Stimulated activated CD4-positive, alpha-beta T cell treated with anti-CD3 and anti-CD28 coated beads, Interleukin-12 subunit alpha, Interleukin-12 subunit beta, amount 100 ng/mL, for 48 hours (primary cell): Measurements from ENCODE around the gene CBFA2T2.

ENCODE experiments used
- DNase-seq, 3 donors: peaks; one replicate each; pipeline ENCODE4 v3.0.0-alpha.2; 2020; ENCODE audit warnings: low read depth in 2 of 3, low spot score in 1 of 3

Gene CBFA2T2

DNA sequence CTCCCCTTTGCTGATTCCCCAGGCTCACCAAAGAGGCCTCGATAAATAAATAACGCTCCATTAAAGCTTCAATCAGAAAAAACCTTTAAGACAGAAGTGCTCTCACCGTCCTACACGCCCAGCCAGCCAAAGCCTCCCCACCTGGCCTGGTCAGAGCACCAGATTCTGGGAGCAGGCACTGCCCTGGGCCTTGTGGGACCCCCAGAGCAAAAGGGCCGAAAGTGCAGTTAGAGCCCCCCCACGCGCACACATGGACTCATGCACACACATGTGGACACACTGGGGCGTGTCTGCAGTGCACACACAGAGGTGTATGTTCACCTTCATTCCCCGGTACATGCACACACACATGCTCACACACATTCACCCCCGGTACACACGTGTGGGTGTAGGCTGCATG, 186.2 kb downstream of the CBFA2T2 start:
- DNase-seq = no peak

DNA sequence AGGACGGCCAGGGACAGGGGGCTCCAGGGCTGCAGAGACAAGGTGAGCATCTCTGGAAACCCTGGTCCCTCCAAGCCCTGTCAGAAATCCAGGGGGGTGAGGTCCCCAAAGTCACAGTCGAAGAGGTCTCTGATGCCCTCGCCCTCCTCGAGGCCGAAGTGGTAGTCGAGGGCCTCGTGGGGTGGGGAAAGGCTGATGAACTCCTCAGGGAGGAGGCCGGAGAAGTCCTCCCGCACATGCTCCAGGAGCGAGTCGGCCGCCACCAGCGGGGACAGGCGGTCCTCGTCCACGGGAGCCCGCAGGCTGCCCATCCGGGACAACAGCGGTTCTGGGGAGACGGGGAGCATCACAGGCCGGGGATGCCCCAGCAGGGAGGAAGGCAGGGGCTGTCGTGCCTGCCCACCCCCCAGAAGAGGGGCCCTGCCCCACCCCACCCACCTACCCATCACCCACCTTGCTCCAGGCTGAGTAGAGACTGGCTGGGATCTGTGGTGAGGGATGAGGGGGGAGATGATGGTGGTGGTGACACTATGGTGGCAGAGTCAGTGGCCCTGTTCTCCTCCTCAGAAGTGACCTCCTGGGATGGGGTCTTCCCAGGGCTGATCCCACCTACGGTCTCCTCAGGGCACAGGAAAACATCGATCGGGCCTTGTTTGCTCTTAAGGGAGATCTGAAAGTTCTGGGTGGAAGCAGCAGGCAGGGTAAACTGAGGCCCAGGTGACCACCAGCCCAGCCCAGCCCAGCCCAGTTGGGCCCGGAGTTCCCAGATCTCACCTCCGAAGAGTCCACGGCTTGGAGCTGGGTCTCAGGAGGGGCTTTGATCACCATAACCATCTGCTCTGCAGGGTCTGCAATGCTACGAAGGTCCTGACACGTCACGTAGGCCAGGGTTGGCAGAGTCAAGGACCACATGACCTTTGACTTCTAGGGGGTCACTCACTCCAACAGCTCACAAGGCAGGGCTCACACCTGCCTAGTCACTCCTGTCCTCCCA, 187.1 kb downstream of the CBFA2T2 start:
- no peak for DNase-seq

DNA sequence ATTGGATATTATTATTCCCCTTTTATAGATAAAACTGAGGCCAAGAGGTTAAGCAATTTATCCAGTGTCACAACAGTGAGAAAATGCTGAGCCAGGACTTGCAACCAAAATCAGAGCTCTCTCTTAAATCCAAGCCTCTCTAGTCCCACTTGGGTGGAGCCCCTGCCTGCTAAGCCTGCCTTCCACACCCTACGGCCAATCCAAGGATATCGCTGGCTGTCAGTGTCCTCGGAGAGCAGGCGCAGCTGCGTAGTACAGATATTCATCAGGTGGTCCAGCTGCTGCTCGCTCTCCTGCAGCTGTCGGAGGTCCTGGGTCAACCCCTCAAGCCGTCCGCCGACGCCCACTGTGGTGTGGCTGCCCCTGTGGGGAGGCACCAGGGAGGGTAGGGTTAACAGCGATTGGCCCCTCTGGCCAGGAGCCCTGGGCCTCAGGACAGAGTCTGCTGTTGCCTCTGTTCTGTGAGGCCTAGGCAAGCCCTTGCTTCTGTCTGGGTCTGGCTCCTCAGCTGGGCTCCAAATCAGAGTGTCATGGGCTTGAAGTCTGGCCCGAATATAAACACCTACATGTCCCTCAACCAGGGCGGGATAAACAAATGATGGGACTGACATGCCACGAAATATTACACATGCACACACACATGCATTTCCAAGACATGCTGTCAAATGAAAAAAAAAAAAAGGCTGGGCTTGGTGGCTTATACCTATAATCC, 188.3 kb downstream of the CBFA2T2 start:
- DNase-seq = no peak

DNA sequence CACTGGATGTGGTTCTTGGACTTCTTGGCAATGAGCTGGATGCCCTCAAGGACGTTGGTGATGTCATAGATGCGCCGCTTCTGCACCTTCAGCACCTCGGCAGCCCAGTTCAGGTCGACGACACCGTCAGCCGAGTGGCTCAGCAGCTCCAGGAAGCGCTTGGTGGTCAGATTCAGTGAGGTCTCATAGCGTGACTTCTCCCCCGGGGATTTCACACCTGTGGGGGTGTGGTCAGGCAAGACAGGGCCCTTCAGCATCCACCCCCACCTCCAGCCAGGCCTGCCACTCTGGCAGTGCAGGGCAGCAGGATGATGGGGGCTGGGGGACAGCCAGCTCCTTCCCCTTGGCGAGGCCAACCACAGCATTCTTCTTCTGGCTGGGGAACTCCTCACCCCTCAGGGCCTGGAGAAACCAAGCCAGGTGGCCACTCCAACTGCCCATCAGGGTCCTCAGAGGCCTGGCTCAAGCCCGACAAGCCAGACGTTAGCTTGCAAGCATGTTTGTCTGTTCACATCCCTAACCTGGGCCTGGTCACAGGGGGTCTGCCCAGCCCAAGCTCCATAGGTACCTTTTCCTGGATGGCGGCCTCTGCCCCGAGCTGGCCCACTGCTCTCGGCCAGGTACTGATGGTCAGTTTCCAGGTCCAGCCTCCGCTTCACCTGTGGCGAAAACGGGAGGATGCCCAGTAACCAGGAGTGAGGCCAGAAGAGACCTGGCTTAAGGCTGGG, 190.0 kb downstream of the CBFA2T2 start:
- DNase-seq = no peak

DNA sequence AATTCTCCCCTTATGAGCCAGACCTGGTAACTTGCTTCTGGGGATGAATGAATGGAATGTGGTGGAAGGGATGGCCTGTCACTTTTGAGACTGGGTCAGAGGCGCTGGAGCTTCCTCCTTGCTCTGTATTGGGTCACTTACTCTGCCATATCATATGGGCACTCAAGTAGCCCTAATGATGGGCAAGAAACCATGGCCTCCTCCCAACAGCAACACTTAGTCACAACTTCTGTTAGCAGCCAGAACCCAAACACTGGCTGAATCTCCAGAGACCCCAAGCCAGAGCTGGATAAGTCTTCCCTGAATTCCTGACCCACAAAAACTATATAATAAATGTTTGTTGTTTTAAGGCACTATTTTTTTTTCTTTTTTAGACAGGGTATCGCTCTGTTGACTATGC, 190.8 kb downstream of the CBFA2T2 start:
- DNase-seq = no peak

DNA sequence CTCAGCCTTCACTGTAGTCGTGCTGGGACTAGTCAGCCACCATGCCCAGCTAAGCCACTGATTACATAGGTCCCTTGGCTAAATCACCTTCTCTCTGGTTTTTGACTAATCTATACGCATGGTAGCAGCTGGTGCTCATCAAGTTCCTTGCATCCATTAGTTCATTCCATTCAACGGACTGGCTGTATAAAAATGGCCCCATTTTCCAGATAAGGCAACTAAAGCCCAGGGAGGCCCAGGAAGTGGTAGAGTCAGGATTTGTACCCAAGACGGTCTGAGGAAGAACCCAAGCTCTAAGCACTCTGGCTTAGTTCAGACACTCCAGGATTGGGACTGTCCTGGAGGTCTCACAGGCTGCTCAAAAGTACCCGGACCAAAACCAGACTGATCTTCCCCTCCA, 191.4 kb downstream of the CBFA2T2 start:
- DNase-seq = no peak

DNA sequence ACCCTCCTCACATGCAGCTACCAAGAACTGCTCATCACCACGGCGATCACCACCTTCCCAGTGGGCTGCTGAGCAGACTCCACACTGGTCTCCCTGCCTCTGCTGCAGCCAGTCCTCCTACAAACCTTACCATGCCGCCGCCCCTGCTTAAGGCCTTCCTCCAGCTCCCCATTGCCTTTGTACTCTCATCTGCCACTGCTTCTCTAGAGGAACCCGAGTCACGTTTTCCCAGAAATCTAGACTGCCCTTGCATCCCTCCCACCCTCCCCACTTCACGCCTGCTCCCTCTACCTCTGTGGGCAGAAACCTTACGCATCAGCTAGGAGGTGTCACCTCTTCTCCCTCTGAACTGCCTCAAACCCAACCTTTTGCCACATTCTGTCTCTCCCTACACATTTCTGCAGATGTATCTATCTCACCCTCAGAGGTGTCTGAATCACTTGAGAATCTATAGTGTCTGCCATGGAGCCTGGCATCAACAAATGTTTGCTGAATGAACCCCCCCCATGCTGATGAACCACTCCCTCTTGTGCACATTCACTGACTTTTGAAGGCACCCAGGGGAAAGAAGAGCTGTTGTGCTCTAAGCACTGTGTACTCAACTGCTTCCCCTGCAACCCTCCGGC, 191.9 kb downstream of the CBFA2T2 start:
- no peak for DNase-seq

DNA sequence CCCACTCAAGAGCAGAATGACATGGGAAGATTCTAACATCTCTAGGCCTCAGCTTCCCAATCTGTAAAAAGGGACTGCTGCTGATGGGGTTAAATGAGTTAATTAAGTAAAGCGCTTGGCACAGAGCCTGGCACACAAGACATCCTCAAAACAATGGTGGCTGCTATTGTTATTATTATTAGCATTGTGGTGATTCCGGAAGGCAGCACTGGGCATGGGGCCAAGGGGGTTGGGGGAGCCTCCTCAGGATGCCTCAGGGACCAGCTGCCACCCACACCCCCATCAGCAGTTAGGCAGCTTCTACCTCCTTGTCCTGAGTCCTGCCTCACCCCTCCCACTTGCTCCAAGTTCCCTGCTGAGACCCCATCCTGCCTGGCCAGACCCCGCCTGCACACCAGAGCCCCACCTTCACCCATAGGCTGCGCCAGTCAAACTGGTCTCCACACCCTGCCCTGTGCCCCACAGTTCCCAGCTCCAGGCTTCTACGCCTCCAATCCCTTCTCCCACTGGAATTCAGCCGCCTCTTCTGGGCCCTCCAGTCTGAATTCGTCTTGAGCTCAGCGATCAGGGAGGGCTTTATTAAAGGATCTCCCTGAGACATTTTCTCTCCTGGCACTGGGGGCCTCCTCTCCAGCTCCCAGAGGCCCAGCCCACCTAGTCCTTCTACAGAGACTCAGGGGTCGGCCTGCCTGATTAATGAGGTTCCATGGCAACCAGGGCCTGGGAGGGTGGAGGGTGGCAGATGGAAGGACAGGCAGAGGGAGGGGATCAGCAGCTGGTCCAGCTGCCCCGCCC, 194.8 kb downstream of the CBFA2T2 start:
- no peak for DNase-seq

DNA sequence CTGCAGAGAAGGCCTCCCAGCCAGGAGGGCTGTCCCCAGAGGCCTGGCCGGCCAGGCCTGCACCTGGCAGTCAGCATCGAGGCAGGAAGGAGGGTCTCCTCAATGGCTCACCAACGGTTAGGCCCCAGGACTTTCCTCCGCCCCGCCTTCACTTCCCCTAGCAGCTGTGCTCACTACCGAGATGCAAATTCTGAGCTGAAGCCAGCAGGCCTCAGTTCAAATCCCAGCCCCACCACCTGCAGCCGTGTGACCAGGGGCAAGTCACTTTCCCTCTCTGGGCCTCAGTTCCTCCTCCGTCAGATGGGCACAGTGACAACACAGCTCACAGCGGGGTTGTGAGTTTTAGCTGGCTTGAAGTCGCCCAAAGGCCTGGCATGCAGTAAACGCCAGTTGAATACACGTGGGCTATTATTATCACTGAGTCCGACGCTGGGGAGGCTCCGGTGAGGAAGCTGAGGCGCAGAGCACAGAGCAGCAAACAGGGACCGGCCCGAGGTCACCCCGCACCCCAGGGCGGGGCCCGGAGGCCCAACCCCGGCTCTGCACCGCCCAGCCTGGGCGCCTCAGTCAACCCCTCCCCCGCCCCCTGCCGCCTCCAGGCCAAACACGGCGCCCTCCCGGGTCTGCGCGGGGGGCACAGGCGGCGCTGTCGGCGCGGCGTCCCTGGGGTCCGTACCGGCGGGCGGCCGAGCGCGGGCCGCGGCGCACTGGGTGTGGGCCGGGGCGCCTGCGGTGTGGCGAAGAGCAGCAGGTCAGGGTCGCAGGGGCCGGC, 195.6 kb downstream of the CBFA2T2 start:
- DNase-seq = peak in 2 of 3 donors; percentile 56 to 64

DNA sequence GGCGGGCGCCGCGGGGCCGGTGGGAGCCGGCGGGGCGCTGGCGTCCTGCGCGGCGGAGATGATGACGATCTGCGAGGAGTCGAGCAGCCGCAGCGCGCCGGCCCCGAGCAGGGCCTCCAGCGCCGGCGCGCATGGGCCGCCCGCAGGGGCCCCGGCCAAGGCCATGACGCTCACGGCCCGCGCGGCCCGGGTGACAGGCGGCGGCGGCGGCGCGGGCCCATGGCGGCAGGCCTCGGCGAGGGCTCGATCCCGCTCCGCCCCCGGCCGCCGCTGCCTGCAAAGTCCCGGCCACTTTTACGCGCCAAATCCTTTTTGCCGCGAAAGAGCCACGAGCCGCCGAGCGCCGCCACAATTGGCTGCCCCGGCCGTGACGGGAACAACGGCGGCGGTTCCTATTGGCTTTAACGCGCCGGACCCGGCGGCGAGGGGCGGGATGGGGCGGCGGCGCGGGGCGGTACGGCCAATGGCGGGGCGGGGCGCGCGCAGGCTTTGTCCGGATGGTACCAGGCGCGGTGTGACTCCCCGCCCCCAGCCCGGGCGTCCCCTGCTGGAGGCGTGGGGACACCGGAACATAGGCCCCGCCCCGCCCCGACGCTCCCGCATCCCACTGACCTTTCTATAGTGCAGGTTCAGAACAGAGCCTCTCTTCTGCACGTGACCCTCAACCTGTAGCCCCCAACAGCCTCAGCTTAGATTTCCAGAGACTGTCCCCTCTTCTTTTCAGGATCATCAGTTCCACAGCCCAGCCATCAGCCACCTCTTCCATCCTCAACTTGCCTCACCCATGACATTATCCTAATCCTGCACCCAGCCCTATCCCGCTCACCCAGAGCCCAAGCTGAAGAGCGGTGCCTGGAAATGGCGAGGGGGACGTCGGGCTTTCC, 196.4 kb downstream of the CBFA2T2 start, which contains the start of gene E2F1:
TSS of gene E2F1 (minus strand) at position 286 of the 884 bp plus-strand sequence. CDS start at position 165, 121 bp downstream.
- DNase-seq = peak; percentile 91 to 96 (median 95)

DNA sequence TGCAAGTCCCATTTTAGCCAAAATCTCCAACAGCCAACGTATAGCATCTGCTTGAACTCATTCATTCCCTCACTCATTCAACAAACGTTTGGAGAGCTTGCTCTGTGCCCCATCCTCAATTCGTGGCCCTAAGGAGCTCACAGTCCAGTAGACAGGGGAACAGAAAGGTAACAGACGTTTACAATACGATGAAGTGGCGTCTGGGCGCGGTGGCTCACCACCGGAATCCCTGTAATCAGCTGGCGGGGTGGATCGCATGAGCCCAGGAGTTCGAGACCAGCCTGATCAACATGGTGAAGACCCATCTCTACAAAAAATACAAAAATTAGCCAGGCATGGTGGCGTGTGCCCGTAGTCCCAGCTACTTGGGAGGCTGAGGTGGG, 197.1 kb downstream of the CBFA2T2 start:
- no peak for DNase-seq

DNA sequence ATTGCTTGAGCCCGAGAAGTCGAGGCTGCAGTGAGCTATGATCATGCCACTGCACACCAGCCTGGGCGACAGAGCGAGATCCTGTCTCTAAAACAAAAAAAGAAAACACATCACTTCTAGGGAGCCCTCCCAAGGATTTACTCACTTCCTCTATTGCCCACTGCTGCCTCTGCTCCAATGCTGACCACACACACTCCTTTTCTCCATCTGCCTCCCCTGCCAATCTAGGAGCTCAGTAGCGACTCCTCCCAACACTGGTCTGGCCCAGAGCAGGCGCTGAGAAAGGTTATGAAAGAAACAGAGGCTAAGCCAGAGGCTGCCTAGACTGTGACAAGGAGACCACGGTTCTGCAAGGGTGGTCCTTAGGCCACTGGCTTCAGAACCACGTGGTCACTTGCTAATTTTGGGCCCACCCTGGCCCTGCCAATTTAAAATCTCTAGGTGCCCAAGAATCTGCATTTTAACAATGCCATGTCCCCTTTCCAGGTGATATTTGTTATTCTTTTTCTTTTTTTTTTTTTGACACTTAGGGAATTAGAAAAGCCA, 197.5 kb downstream of the CBFA2T2 start:
- DNase-seq = no peak

DNA sequence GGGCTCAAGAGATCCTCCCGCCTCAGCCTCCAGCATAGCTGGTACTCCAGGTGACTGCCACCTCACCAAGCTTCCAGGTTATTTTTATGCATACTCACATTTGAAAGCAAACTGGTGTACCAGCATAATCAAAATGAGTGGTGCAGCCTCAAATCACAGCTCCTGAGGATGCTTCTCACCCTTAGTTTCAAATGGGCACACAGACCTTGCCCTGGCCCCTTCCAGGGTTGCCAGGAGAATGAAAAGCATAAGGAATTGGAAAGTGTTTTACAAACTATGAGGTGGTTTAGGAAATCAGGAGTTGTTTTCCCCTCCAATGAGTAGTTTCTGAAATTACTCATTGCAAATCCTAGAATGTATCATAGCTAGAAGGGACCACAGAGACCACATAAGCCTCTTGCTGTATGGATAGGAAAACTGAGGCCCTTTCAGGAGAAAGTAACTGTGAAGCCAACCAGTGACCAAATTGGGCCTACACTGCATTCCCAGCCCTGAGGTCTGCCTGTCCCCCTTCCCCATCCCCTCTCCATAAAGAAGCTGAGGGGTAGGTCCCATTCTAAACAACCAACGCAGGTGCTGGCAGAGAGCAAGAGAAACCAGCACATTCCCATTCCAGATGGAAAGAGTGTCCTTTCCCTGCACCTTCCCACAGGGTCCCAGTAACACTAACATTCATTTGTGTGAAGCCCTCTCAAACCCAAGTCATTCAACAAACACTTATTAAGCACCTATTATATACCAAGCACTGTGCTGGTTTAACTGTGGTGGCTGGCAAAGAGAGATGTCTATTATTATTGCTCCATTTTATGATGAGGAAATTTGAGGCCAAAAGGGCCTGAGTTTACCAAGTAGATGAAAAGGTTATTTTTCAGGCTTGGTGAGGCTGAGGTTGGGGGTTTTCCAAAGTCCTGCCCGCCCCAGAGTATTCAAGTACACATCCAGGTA, 198.4 kb downstream of the CBFA2T2 start:
- no peak for DNase-seq

DNA sequence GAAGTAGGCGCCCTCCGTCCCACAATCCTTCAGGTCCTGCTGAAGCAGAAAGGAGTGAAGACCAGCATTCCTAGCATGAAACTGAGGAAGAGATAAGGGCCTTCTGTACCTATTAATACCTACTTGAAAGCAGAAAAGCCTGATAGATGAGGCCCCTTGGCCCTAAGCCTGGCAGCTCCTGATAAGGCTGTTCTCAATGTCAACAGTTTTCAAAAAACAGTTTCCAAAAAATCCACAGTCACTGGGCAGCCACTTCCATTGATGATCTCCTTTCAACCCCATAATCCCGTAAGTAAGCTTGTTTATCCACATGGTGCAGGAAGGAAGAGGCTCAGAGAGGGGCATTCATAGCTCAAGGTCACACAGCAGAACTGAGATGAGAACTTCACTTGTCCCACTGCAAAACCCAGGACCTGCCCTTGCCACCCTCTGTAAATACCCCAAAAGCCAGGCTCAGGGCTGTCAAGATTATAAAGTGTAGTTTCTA, 199.1 kb downstream of the CBFA2T2 start:
- DNase-seq = no peak

DNA sequence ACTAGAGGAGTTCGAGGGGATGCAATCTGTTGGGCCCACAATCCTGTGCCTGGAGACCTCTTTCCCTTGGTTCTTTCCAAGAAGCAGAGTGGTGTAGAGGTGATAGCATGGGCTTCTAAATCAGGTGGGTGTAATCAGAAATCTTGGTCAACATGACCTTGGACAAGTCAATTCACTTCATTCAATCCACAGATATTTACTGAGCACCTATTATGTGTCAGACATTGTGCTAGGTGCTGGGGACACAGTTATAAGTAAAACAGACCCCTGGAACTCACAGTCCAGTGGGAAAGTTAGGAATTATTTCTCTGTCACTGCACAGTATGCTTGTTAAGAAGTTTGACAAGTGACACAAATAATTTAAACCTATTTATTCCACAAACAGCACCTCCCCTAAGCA, 199.6 kb downstream of the CBFA2T2 start:
- no peak for DNase-seq

DNA sequence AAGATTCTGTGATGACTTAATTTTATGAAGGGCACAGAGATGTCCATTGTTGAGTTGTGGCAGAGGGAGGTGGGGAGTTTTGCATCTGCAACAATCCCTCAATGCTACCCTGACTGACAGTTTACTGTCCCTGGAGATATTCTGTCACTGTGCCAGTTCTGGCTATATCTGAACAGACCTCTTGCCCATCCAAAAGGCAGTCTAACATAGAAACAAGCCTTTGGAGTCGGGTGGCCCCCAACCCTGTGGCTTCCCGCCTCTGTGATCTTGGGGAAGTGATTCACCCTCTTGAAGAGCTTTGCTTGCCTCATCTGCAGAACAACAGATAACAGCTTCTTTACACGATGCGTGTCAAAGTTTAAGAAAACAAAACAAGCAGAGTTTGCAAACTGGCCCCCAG, 200.1 kb downstream of the CBFA2T2 start:
- no peak for DNase-seq

DNA sequence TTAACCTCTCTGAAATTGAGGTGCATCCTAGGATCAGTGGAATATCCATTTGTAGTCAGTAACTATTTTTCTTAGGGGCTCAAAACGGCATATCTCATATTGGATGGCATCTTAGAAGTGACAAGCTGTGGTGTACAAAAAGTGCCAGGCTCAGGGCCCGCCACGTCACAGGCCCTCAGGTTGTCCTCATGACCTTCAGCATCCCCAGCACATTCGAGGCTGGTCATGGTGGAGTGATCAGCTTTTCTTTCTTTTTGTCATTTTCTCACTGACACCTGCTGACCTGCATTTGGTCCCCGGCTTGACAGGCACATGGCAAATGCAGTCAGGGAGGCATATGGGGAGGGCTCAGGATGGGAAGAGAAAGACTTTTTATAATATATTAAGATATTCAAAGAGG, 203.4 kb downstream of the CBFA2T2 start:
- no peak for DNase-seq
